HCT116 (cell line): ENCODE measurements around the gene TXLNA. TPM values are rescaled to one million over a fixed set of nuclear protein-coding genes. Genes with fewer than 3 reads are reported as not detected.

Experiments
- total RNA-seq: library from RNA; stranded (reverse); gene quantifications from one replicate; pipeline ENCODE4 v1.2.1, GENCODE V29; 2021; ENCODE audit not compliant: unreplicated experiment

TXLNA gene
- total RNA-seq, 1 experiment from 2014 or later: 37.2 TPM

Other genes starting within 250 kb of the TXLNA start
- gene PTP4A2, start 241.3 kb upstream of the TXLNA start, total RNA-seq: 267 TPM
- gene KHDRBS1, start 165.8 kb upstream of the TXLNA start, total RNA-seq: 215 TPM
- gene TMEM39B, start 106.7 kb upstream of the TXLNA start, total RNA-seq: 22.8 TPM
- gene KPNA6, start 71.6 kb upstream of the TXLNA start, total RNA-seq: 79.9 TPM
- gene CCDC28B, start 20.9 kb downstream of the TXLNA start, total RNA-seq: 5.9 TPM
- 4.7 TPM for gene IQCC, start 26.0 kb downstream of the TXLNA start, total RNA-seq
- 0.27 TPM for gene DCDC2B, start 29.4 kb downstream of the TXLNA start, total RNA-seq
- 12.3 TPM for gene TMEM234, start 42.7 kb downstream of the TXLNA start, total RNA-seq
- 323 TPM for gene EIF3I, start 42.7 kb downstream of the TXLNA start, total RNA-seq
- 0.42 TPM for gene FAM167B, start 67.5 kb downstream of the TXLNA start, total RNA-seq
- gene LCK, start 71.6 kb downstream of the TXLNA start, total RNA-seq: 0.79 TPM
- 232 TPM for gene HDAC1, start 112.4 kb downstream of the TXLNA start, total RNA-seq
- gene MARCKSL1, start 156.6 kb downstream of the TXLNA start, total RNA-seq: 127 TPM
- 16.1 TPM for gene FAM229A, start 182.8 kb downstream of the TXLNA start, total RNA-seq
- gene TSSK3, start 182.9 kb downstream of the TXLNA start, total RNA-seq: 1.6 TPM
- 47.0 TPM for gene BSDC1, start 214.8 kb downstream of the TXLNA start, total RNA-seq